Small intestine (tissue), 7 donors: ENCODE measurements around the gene CACNA1S. TPM values are rescaled to one million over a fixed set of nuclear protein-coding genes. Genes with fewer than 3 reads are reported as not detected.

ENCODE experiments used
- DNase-seq, 2 donors: peaks; one replicate each; pipeline versions ENCODE4 v3.0.0 to v3.0.0-alpha.2; 2013
- FAIRE-seq: peaks from 2 replicates; lab custom pipeline; 2012; peaks lifted over from hg19 to GRCh38; lab: Jason Lieb, UNC
- H3K27ac ChIP-seq, 3 donors: one replicate each; pipeline ENCODE4 v1.5.1; 2013; ENCODE audit warnings: low read length in 2 of 3, mild to moderate bottlenecking in 2 of 3, control low read depth in 1 of 3, inconsistent platforms in 1 of 3, low read depth in 1 of 3, moderate library complexity in 1 of 3
- H3K27me3 ChIP-seq, 3 donors: one replicate each; pipeline ENCODE4 v1.6.1; 2013; ENCODE audit warnings: low read length in 3 of 3, inconsistent platforms in 1 of 3; ENCODE audit not compliant: control insufficient read depth in 3 of 3, insufficient read depth in 3 of 3
- H3K36me3 ChIP-seq, 3 donors: one replicate each; pipeline ENCODE4 v1.6.1; 2013; ENCODE audit warnings: low read length in 3 of 3, inconsistent platforms in 1 of 3, low read depth in 1 of 3, mild to moderate bottlenecking in 1 of 3, moderate library complexity in 1 of 3; ENCODE audit not compliant: control insufficient read depth in 3 of 3, insufficient read depth in 2 of 3
- H3K4me1 ChIP-seq, 3 donors: one replicate each; pipeline ENCODE4 v1.6.1; 2013; ENCODE audit warnings: low read length in 2 of 3, inconsistent platforms in 1 of 3, low read depth in 1 of 3, mild to moderate bottlenecking in 1 of 3, moderate library complexity in 1 of 3; ENCODE audit not compliant: control insufficient read depth in 3 of 3, insufficient read depth in 2 of 3
- H3K4me3 ChIP-seq, 3 donors: one replicate each; pipeline ENCODE4 v1.5.1; 2013; ENCODE audit warnings: low read length in 3 of 3, control low read depth in 1 of 3, inconsistent platforms in 1 of 3, low read depth in 1 of 3, mild to moderate bottlenecking in 1 of 3, moderate library complexity in 1 of 3
- H3K9me3 ChIP-seq, 2 donors: one replicate each; pipeline ENCODE4 v1.6.1; 2013; ENCODE audit warnings: low read depth in 1 of 2, low read length in 1 of 2; ENCODE audit not compliant: control insufficient read depth in 2 of 2, insufficient read depth in 1 of 2
- WGBS, 3 donors: extraction: QIAGEN DNeasy Blood & Tissue Kit; methylation state at CpG; one replicate each; pipeline ENCODE4 v1.1.7; 2013; 5-methylcytosine and 5-hydroxymethylcytosine counted together
- polyA plus RNA-seq, 4 donors: library from polyadenylated mRNA; stranded (reverse) in 3 of 4; unstranded in 1 of 4; fragments of 200-250 nt in 3 of 4; fragments of 120-200 nt in 1 of 4; gene quantifications; one replicate each; pipeline versions ENCODE4 v1.2.1 to v1.2.3, GENCODE V29; 2013
- donor health status: healthy with polysubstance abuse.
- donor health status: control.
- donor health status: control.
- donor health status: Bipolar disorder and iron deficiency.
- donor health status: healthy.

Gene CACNA1S
- polyA plus RNA-seq, 4 donors = 0.01 to 0.24 TPM; not detected in 2

DNA sequence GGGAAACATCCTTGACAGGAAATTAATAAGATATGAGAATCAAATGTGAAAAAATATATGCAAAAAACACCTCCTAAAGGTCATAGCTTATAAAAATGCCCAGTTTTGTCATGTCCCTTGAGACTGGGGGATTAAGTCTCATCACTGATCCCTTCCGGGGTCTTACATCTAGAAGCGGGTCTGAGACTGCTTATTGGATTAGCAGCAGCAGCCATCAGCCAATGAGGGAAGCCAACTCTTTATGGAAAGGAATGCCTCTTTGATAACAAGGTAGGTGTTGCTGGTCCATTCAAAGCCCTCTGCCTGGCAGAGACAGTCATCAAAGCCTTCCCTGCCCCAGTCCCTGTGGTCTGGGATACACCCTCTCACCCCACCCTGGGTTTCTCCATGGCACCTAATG is 3.9 kb upstream of the CACNA1S start:
- no peak overlapping the region for H3K4me3 ChIP-seq
- H3K36me3 ChIP-seq = no peaks in the 10 kb centered on the region
- H3K9me3 ChIP-seq = no peaks in the 10 kb centered on the region
- H3K4me1 ChIP-seq = peaks cover 0 to 18% (median 0%) of the 10 kb centered on the region in 3 donors
- peaks cover 0 to 37% (median 0%) of the 10 kb centered on the region in 3 donors for H3K27me3 ChIP-seq
- DNase-seq (no peak), FAIRE-seq (no peak)
- H3K27ac ChIP-seq = no peak overlapping the region
- 94 to 100% (median 95%) methylated on average over 2 of the region's 2 CpGs for WGBS, 3 donors

DNA sequence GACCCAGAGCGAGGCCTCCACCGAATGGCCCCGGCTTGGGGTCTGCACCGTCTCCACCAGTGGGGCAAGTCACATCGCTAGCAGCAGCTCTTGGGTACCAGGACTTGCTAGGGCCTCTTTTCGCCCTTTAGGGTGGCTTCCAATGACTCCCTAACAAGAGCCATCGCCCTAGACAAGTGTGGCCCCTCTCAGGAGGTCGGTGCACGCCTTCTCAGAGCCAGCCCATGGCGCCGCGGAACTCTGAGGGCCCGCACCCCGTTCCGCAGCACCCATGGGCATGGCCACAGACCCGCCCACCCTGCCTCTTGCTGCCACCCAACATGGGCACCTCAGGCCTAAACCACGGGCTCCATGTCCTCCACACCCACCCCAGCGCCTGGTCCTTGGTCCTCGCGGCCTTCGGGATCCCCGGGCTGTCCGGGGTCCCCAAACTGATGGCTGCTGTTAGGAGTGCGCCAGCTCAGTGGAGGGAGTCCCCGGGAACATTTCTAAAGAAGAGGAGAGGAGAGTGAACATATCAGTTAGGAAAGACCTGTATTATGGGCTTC is 3.2 kb upstream of the CACNA1S start:
- peaks cover 0 to 32% (median 0%) of the 10 kb centered on the region in 3 donors for H3K27me3 ChIP-seq
- 96 to 97% (median 96%) methylated on average over 25 of the region's 25 CpGs for WGBS, 3 donors
- no peaks in the 10 kb centered on the region for H3K9me3 ChIP-seq
- DNase-seq = no peak
- H3K27ac ChIP-seq = no peak overlapping the region
- no peaks in the 10 kb centered on the region for H3K36me3 ChIP-seq
- no peak for FAIRE-seq
- no peak overlapping the region for H3K4me3 ChIP-seq
- H3K4me1 ChIP-seq = peaks cover 0 to 18% (median 0%) of the 10 kb centered on the region in 3 donors

DNA sequence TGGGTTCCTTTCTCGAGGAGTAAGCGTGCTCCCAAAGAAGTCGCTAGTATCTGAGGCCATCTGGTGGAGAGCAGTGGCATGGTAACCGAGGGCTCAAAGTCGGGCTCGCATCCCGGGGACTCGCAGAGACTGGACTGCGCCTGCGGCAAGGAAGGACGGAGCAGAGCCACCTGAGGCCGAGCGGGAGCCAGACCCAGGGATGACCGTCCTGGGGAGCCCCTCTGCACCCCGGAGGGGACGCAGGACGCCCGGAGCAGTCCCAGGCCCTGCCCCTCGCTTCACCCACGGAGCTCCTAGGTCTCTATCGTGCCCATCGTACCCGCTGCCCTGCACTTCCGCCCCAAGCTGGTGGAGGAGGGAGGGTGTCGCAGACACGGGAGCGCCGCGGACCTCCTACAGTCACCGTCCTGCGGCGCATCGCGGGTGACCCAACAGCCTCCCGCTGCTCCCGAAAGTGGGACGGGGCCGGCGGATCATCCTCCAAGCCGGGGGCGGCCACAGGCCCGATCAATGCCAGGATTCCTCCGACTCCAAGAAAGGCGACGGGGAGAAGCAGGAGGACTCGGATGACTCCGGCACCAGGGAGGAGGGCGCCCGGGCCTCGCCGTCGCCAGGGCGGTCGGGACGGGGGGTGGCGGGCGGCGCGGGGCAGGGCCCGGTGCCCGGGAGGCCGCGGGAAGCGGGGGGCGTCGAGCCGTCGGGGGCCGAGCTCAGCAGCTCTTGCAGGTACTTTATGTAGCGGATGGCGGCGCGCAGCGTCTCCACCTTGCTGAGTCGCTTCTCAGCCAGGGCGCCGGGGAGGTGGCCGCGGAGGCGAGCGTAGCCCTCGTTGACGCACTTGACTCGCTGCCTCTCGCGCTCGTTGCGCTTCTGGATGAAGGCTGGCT is 2.3 kb upstream of the CACNA1S start:
- Histone ChIP-seq H3K27me3 (peaks cover 0 to 25% (median 0%) of the 10 kb centered on the region in 3 donors), H3K27ac (peak overlapping the region in 1 of 3 donors; percentile 29), H3K4me3 (peak overlapping the region; percentile 32 to 64 (median 47)), H3K36me3 (no peaks in the 10 kb centered on the region), H3K4me1 (peaks cover 0 to 18% (median 0%) of the 10 kb centered on the region in 3 donors), H3K9me3 (no peaks in the 10 kb centered on the region)
- peak; percentile 87 to 94 for DNase-seq
- FAIRE-seq = no peak
- 2 to 3% (median 2%) methylated on average over 59 to 88 of the region's 88 CpGs for WGBS, 3 donors

DNA sequence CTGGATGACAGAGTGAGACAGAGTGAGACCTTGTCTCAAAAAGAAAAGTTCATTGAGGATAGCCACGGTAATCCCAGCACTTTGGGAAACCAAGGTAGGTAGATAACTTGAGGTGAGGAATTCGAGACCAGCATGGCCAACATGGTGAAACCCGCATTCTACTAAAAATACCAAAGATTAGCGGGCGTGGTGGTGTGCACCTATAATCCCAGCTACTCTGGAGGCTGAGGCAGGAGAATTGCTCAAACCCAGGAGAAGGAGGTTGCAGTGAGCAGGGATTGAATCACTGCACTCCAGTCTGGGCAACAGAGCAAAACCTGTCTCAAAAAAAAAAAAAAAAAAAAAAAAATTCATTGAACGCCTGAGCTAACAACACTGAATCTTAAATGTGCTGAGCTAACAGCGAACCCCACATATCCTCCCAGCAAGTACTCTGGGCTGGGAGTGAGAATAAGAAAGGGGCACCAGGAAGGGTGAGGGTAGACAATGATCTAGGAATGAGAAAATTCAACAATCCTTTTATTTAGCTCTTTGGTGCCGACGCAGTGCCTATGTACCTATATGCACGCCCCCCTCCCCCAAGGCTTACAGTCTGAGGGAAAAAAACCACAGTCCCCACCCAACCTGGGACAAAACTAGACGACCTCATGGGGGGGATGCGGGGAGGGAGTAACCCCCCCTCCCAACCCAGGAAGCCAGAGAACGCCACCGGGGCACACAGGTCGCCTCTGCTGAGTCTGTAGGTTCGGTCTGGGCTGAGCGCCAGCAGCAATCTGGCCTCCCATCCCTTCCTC is 1.4 kb upstream of the CACNA1S start:
- H3K27ac ChIP-seq = no peak overlapping the region
- no peaks in the 10 kb centered on the region for H3K9me3 ChIP-seq
- DNase-seq (no peak), FAIRE-seq (no peak)
- peak overlapping the region in 2 of 3 donors; percentile 47 to 64 for H3K4me3 ChIP-seq
- H3K36me3 ChIP-seq = no peaks in the 10 kb centered on the region
- 30 to 37% (median 34%) methylated on average over 17 of the region's 17 CpGs for WGBS, 3 donors
- H3K4me1 ChIP-seq = peaks cover 0 to 18% (median 0%) of the 10 kb centered on the region in 3 donors
- peaks cover 0 to 19% (median 0%) of the 10 kb centered on the region in 3 donors for H3K27me3 ChIP-seq

DNA sequence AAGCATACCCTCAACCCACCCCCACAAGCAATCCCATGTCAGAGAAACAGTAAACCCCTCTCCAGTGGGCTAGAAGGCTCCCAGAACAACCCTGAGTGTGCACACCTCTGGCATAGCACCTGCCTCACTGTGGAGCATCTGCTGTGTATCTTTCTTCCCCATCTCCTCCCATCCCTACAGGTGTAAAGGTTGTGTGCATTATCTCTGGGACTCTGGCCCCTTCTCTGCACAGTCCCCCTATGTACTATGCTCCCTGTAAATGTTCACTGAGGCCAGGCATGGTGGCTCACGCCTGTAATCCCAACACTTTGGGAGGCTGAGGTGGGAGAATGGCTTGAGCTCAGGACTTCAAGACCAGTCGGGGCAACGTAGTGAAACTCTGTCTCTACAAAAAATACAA is 700 bp upstream of the CACNA1S start:
- 69 to 84% (median 81%) methylated on average over 3 of the region's 3 CpGs for WGBS, 3 donors
- FAIRE-seq = no peak
- no peak overlapping the region for H3K4me3 ChIP-seq
- H3K4me1 ChIP-seq = peaks cover 0 to 18% (median 0%) of the 10 kb centered on the region in 3 donors
- no peaks in the 10 kb centered on the region for H3K9me3 ChIP-seq
- no peak overlapping the region for H3K27ac ChIP-seq
- peak in 1 of 2 donors; percentile 62 for DNase-seq
- no peaks in the 10 kb centered on the region for H3K36me3 ChIP-seq
- peaks cover 0 to 19% (median 0%) of the 10 kb centered on the region in 3 donors for H3K27me3 ChIP-seq

DNA sequence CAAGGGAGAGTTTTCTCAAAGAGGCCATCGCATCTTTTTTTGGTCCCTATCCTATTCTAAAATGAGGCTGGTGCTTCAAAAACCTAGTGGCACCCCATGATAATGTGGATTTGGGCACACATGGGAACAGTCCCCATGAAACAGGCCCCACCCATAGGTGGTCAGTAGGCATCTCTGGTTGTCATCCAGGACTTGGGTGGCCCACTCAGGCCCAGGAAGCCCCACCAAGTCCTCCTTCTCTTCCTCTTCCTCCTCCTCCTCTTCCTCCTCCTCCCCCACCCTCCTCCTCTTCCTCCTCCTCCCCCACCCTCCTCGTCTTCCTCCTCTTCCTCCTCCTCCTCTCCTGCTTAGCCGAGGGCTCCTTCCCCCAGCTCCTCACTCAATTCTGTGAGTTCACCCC is 554 bp downstream of the CACNA1S start:
- WGBS, 3 donors = 76 to 93% (median 85%) methylated on average over 2 to 3 of the region's 3 CpGs
- no peak for DNase-seq
- no peaks in the 10 kb centered on the region for H3K36me3 ChIP-seq

DNA sequence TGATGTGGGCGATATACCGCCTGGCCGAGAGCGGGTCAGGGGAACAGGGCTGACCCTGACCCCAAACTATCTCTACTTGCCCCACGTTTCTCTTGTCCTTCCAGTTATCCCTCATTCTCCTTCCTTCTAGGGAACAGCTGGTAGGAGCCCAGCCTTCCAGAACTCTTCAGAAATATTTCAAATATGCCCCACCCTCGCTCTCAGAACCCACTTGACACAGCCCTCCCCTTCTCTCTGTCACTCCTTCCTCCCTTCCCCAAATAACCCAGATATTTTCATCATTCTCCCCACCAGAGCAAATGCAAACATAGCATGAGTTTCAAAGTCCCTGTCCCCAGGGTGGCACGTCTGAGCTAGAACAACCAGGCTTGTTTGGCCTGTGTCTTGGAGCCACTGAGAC is 1.1 kb downstream of the CACNA1S start:
- H3K27ac ChIP-seq = no peak overlapping the region
- no peaks in the 10 kb centered on the region for H3K9me3 ChIP-seq
- H3K4me3 ChIP-seq = no peak overlapping the region
- FAIRE-seq (no peak), DNase-seq (no peak)
- peaks cover 0 to 17% (median 0%) of the 10 kb centered on the region in 3 donors for H3K27me3 ChIP-seq
- peaks cover 0 to 18% (median 0%) of the 10 kb centered on the region in 3 donors for H3K4me1 ChIP-seq
- no peaks in the 10 kb centered on the region for H3K36me3 ChIP-seq
- WGBS, 3 donors = 75 to 77% (median 75%) methylated on average over 7 of the region's 7 CpGs

More for the DNA sequence above, 554 bp downstream of the CACNA1S start:
- peaks cover 0 to 18% (median 0%) of the 10 kb centered on the region in 3 donors for H3K4me1 ChIP-seq
- no peak overlapping the region for H3K27ac ChIP-seq
- no peaks in the 10 kb centered on the region for H3K9me3 ChIP-seq
- FAIRE-seq = no peak
- H3K4me3 ChIP-seq = no peak overlapping the region
- H3K27me3 ChIP-seq = peaks cover 0 to 19% (median 0%) of the 10 kb centered on the region in 3 donors

DNA sequence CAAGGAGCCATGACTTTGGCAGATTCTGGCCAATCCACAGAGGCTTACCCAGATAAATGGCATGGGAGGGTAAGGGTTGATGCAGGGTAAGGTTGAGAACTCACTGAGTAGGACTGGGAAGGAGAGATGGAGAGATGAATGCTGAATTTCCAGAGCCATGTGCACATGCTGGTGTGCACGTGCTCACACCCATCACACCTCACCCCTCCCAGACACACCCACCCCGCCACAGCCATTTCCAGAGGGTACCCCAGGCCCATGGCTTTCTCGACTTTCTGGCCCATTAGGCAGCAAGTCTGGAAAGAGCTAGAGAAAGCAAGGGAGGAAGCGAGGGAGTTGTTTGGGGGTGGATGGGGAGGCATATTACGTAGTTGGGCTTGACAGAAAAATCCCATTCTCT is 1.6 kb downstream of the CACNA1S start:
- H3K27ac ChIP-seq = no peak overlapping the region
- FAIRE-seq (no peak), DNase-seq (no peak)
- no peak overlapping the region for H3K4me3 ChIP-seq
- H3K4me1 ChIP-seq = peaks cover 0 to 18% (median 0%) of the 10 kb centered on the region in 3 donors
- no peaks in the 10 kb centered on the region for H3K36me3 ChIP-seq
- WGBS, 3 donors = 83 to 88% (median 83%) methylated on average over 5 of the region's 5 CpGs
- peaks cover 0 to 12% (median 0%) of the 10 kb centered on the region in 3 donors for H3K27me3 ChIP-seq
- no peaks in the 10 kb centered on the region for H3K9me3 ChIP-seq
